Testis (tissue), 2 donors: ENCODE data around the gene ADSL.

Experiments used
- POLR2A ChIP-seq: fragments of 450-650 bp; IDR thresholded peaks from one replicate; pipeline ENCODE4 v1.6.1; 2017; ENCODE audit warnings: antibody characterized with exemption, mild to moderate bottlenecking, moderate library complexity
- TF ChIP-seq, protein P1 (sequence below), 3 experiments: fragments of 450-650 bp in 2 of 3; fragments of 200-600 bp in 1 of 3; sonication (generic) in 1 of 3; IDR thresholded peaks; one replicate each; pipeline ENCODE4 v1.5.1; 2016 to 2019; ENCODE audit warnings: antibody characterized with exemption in 3 of 3, mild to moderate bottlenecking in 2 of 3, moderate library complexity in 1 of 3

DNA sequence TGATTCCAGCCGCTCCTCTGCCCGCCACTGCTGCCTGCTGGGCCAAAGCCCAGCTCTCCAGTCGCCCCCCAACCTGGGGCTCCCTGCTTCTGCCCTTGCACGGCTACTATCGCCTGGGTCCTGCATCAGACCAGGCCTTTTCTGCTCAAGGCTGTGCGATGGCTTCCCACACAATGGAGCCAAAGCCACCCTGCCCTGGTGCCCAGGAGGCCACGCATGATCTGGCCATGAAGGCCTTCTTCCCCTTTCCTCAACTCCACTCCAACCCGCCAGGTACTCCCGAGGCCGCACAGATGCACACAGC is 69.9 kb downstream of the ADSL start:
- no peak for TF ChIP-seq POLR2A
- TF ChIP-seq, protein P1, sequence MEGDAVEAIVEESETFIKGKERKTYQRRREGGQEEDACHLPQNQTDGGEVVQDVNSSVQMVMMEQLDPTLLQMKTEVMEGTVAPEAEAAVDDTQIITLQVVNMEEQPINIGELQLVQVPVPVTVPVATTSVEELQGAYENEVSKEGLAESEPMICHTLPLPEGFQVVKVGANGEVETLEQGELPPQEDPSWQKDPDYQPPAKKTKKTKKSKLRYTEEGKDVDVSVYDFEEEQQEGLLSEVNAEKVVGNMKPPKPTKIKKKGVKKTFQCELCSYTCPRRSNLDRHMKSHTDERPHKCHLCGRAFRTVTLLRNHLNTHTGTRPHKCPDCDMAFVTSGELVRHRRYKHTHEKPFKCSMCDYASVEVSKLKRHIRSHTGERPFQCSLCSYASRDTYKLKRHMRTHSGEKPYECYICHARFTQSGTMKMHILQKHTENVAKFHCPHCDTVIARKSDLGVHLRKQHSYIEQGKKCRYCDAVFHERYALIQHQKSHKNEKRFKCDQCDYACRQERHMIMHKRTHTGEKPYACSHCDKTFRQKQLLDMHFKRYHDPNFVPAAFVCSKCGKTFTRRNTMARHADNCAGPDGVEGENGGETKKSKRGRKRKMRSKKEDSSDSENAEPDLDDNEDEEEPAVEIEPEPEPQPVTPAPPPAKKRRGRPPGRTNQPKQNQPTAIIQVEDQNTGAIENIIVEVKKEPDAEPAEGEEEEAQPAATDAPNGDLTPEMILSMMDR (IDR thresholded peaks at IDR 0.05) = no peak
